DMS53 (cell line): ENCODE results near the gene RPLP2.

Experiments used
- DNase-seq: peaks from one replicate; lab custom pipeline; 2025; lab: John Stamatoyannopoulos, UW

The RPLP2 gene

GRCh38 chr11:773830-774229 lies 35.9 kb upstream of the RPLP2 start:
- no peak for DNase-seq

- DNase-seq: no peak
These were observed 34.7 kb upstream of the RPLP2 start for GRCh38 chr11:774873-775592.

GRCh38 chr11:776263-776560 lies 33.6 kb upstream of the RPLP2 start:
- no peak for DNase-seq

- peak; percentile 78 for DNase-seq
These were observed 33.0 kb upstream of the RPLP2 start for GRCh38 chr11:776561-777287.

- DNase-seq: peak; percentile 97
These were observed 32.2 kb upstream of the RPLP2 start, which contains the start of gene GATD1 for GRCh38 chr11:777288-778255. GATD1 (minus strand) TSS chr11:777487; CDS start chr11:777462, 25 bp downstream.

- no peak for DNase-seq
These were observed 30.5 kb upstream of the RPLP2 start for GRCh38 chr11:778976-779954.

GRCh38 chr11:779955-780532 lies 29.7 kb upstream of the RPLP2 start:
- DNase-seq: no peak

- DNase-seq: no peak
These were observed 27.2 kb upstream of the RPLP2 start for GRCh38 chr11:782264-783174.

- DNase-seq: no peak
These were observed 26.2 kb upstream of the RPLP2 start for GRCh38 chr11:783581-784015.

- DNase-seq: no peak
These were observed 23.3 kb upstream of the RPLP2 start for GRCh38 chr11:786235-787083.

- DNase-seq: no peak
These were observed 22.6 kb upstream of the RPLP2 start for GRCh38 chr11:787084-787675.

GRCh38 chr11:788009-788640 lies 21.6 kb upstream of the RPLP2 start:
- no peak for DNase-seq

GRCh38 chr11:788953-789940 lies 20.5 kb upstream of the RPLP2 start:
- peak; percentile 54 for DNase-seq

GRCh38 chr11:789943-790342 lies 19.8 kb upstream of the RPLP2 start, which contains the start of gene CEND1:
CEND1 (minus strand) TSS chr11:790090; CDS start chr11:788576, 1,514 bp downstream.
- DNase-seq: peak; percentile 79

GRCh38 chr11:790721-791564 lies 18.8 kb upstream of the RPLP2 start:
- DNase-seq: no peak
